AG04450 (cell line): ENCODE results near the gene TTC19. TPM values are rescaled to one million over a fixed set of nuclear protein-coding genes. Genes with fewer than 3 reads are reported as not detected.

ENCODE experiments used
- CTCF ChIA-PET: fragments of 300-600, 350-600 bp; formaldehyde crosslinking; extraction: SDS; loops from one replicate; lab custom pipeline; 2022; ENCODE audit warnings: antibody characterized with exemption, inconsistent platforms; lab: Charles Lee
- POLR2A ChIA-PET: fragments of 350-600 bp; formaldehyde crosslinking; extraction: SDS; loops from one replicate; lab custom pipeline; 2021; ENCODE audit warnings: antibody characterized with exemption, inconsistent platforms; lab: Yijun Ruan, JAX
- DNase-seq: peaks from one replicate; pipeline ENCODE4 v3.0.0-alpha.2; 2011; ENCODE audit warnings: low read depth, low spot score
- H3K27ac ChIP-seq: one replicate; pipeline ENCODE4 v1.5.1; 2012; ENCODE audit warnings: low read depth, low read length, control low read depth
- H3K27me3 ChIP-seq: one replicate; pipeline ENCODE4 v1.6.0; 2012; ENCODE audit warnings: low read length; ENCODE audit not compliant: control insufficient read depth, insufficient read depth
- H3K4me3 ChIP-seq: 2 replicates; pipeline ENCODE4 v1.5.1; 2011; ENCODE audit warnings: mild to moderate bottlenecking, low read depth, low read length, control low read depth
- H3K9me3 ChIP-seq: 2 replicates; pipeline ENCODE4 v1.5.1; 2012; ENCODE audit warnings: low read length; ENCODE audit not compliant: control insufficient read depth, insufficient read depth
- CTCF ChIP-seq: IDR thresholded peaks from 2 replicates; pipeline ENCODE4 v1.5.1; 2011; ENCODE audit warnings: low read depth, low read length, control low read depth, inconsistent platforms
- polyA plus RNA-seq: library from polyadenylated mRNA; depleted of rRNA; stranded (reverse); fragments of >200 nt; gene quantifications from 2 replicates; pipeline ENCODE4 v1.2.3, GENCODE V29; 2011

TTC19 gene
- polyA plus RNA-seq, 1 experiment: 5.9 TPM

- no peaks in the 10 kb centered on the region; the same call in 1 of the 2 replicates for H3K9me3 ChIP-seq
- ChIA-PET CTCF (interaction anchor here (0.7 kb wide), 1 partner anchor 1877 kb away, joined by 3 read pairs; no protein-coding TSS in a partner anchor), POLR2A (interaction anchor here (0.6 to 1.2 kb wide), 2 partner anchors 9 to 45 kb away, joined by 3 to 7 read pairs; partner anchors contain the start of genes TTC19 and ZSWIM7)
- no peak overlapping the region for H3K4me3 ChIP-seq
- no peaks in the 10 kb centered on the region for H3K27me3 ChIP-seq
- no peak for TF ChIP-seq CTCF
- peak; percentile 72 for DNase-seq
- peak overlapping the region; percentile 11 for H3K27ac ChIP-seq
Observed at GRCh38 chr17:15954222-15954621, 45.4 kb upstream of the TTC19 start.

GRCh38 chr17:15955793-15956541 lies 43.7 kb upstream of the TTC19 start:
- no peak for DNase-seq
- POLR2A ChIA-PET: interaction anchor here (0.7 to 1.4 kb wide), 2 partner anchors 11 to 398 kb away, joined by 3 to 6 read pairs; partner anchors contain the start of gene ADORA2B
- no peak overlapping the region for H3K4me3 ChIP-seq
- H3K9me3 ChIP-seq: no peaks in the 10 kb centered on the region; the same call in 1 of the 2 replicates
- TF ChIP-seq CTCF: no peak
- CTCF ChIA-PET: no interaction called here
- H3K27me3 ChIP-seq: no peaks in the 10 kb centered on the region
- no peak overlapping the region for H3K27ac ChIP-seq

- CTCF ChIA-PET: interaction anchor here (0.9 kb wide), 1 partner anchor 12 kb away, joined by 3 read pairs; the partner anchor contains the start of gene ADORA2B
- Histone ChIP-seq H3K27me3 (no peaks in the 10 kb centered on the region), H3K9me3 (no peaks in the 10 kb centered on the region), H3K27ac (no peak overlapping the region), H3K4me3 (no peak overlapping the region)
- no peak for DNase-seq
- POLR2A ChIA-PET: no interaction called here
- TF ChIP-seq CTCF: no peak
Observed at GRCh38 chr17:15957206-15957605, 42.4 kb upstream of the TTC19 start.

- ChIA-PET POLR2A (interaction anchor here (0.6 kb wide), 1 partner anchor 10 kb away, joined by 7 read pairs; no protein-coding TSS in a partner anchor), CTCF (interaction anchor here (0.9 to 1.5 kb wide), 2 partner anchors 12 to 129 kb away, joined by 3 to 5 read pairs; partner anchors contain the start of gene ADORA2B)
- Histone ChIP-seq H3K4me3 (no peak overlapping the region), H3K9me3 (no peaks in the 10 kb centered on the region), H3K27ac (peak overlapping the region; percentile 87), H3K27me3 (no peaks in the 10 kb centered on the region)
- no peak for DNase-seq
- no peak for TF ChIP-seq CTCF
Observed at GRCh38 chr17:15957608-15958307, 41.9 kb upstream of the TTC19 start.
